Body of pancreas (tissue), 4 donors: ENCODE results near the gene USP48. TPM values are rescaled to one million over a fixed set of nuclear protein-coding genes. Genes with fewer than 3 reads are reported as not detected.

Experiments used
- ATAC-seq: fragments of 150-250 bp; one replicate; pipeline ENCODE4 v1.9.1; 2016
- DNase-seq, 4 donors: peaks; one replicate each; pipeline ENCODE4 v3.0.0-alpha.2; 2019
- H3K27ac ChIP-seq, 4 donors: fragments of 200-600 bp; sonication (generic); 1 replicate in 3 of 4; 2 replicates in 1 of 4; pipeline versions ENCODE4 v1.5.1 to v1.6.1; 2016 to 2019; ENCODE audit warnings: mild to moderate bottlenecking in 1 of 4, mixed read lengths in 1 of 4, moderate library complexity in 1 of 4
- H3K27me3 ChIP-seq, 2 donors: fragments of 200-600 bp; sonication (generic); one replicate each; pipeline ENCODE4 v1.6.0; 2016; ENCODE audit warnings: mild to moderate bottlenecking in 1 of 2
- H3K36me3 ChIP-seq, 2 donors: fragments of 200-600 bp; sonication (generic); replicated peaks in 1 of 2; 2 replicates each; pipeline ENCODE4 v1.5.1; 2016; ENCODE audit warnings: low read depth in 2 of 2; ENCODE audit not compliant: insufficient read depth in 1 of 2
- H3K4me1 ChIP-seq: fragments of 200-600 bp; sonication (generic); one replicate; pipeline ENCODE4 v1.6.0; 2016
- H3K4me3 ChIP-seq, 2 donors: fragments of 200-600 bp; sonication (generic); 1 replicate in 1 of 2; 2 replicates in 1 of 2; pipeline ENCODE4 v1.5.1; 2016 to 2019
- H3K9me3 ChIP-seq, 3 donors: fragments of 200-600 bp; sonication (generic); 1 replicate in 2 of 3; 2 replicates in 1 of 3; pipeline ENCODE4 v1.5.1; 2016
- CTCF ChIP-seq, 7 experiments: fragments of 450-650 bp in 4 of 7; fragments of 200-600 bp in 3 of 7; sonication (generic) in 3 of 7; IDR thresholded peaks; one replicate each; pipeline ENCODE4 v1.5.1; 2016 to 2019; ENCODE audit warnings: antibody characterized with exemption in 7 of 7
- POLR2A ChIP-seq, 3 donors: fragments of 450-650 bp; IDR thresholded peaks; one replicate each; pipeline ENCODE4 v1.6.1; 2016; ENCODE audit warnings: antibody characterized with exemption in 3 of 3, mild to moderate bottlenecking in 2 of 3
- WGBS, 2 donors: methylation state at CpG; one replicate each; pipeline ENCODE4 v1.1.5; 2017; 5-methylcytosine and 5-hydroxymethylcytosine counted together
- intact Hi-C: fragments of 100-400 bp; cut with DNase I; formaldehyde crosslinking; loops from one replicate; pipeline ENCODE4 v1.15.1; 2023
- total RNA-seq, 2 donors: library from RNA; depleted of rRNA; stranded (reverse); fragments of >200 nt; gene quantifications; one replicate each; pipeline ENCODE4 v1.1.0, GENCODE V29; 2016

Gene USP48
- total RNA-seq, 2 donors from 2014 or later = 25.4 to 72.9 TPM

- no peaks in the 10 kb centered on the region for H3K9me3 ChIP-seq
- peaks cover 0 to 9% of the 10 kb centered on the region in 2 donors for H3K36me3 ChIP-seq
- no peaks in the 10 kb centered on the region for H3K27me3 ChIP-seq
- intact Hi-C loops = no loop called here
- no peak for DNase-seq
- no peak for ATAC-seq
- no peak overlapping the region for H3K4me3 ChIP-seq
- 78 to 81% methylated on average over 3 of the region's 3 CpGs for WGBS, 2 donors
- TF ChIP-seq POLR2A (IDR thresholded peaks at IDR 0.05) (no peak), CTCF (IDR thresholded peaks at IDR 0.05) (no peak)
- no peak overlapping the region for H3K27ac ChIP-seq
- H3K4me1 ChIP-seq = no peaks in the 10 kb centered on the region
Observed at GRCh38 chr1:21749109-21749508, 33.8 kb downstream of the USP48 start.

- no peaks in the 10 kb centered on the region for H3K27me3 ChIP-seq
- H3K36me3 ChIP-seq = peaks cover 0 to 5% of the 10 kb centered on the region in 2 donors
- H3K4me1 ChIP-seq = no peaks in the 10 kb centered on the region
- DNase-seq (no peak), ATAC-seq (no peak)
- TF ChIP-seq CTCF (IDR thresholded peaks at IDR 0.05) = no peak
- TF ChIP-seq POLR2A (IDR thresholded peaks at IDR 0.05) = no peak
- no peak overlapping the region for H3K27ac ChIP-seq
- WGBS, 2 donors = 91 to 96% methylated on average over 2 of the region's 2 CpGs
- no peak overlapping the region for H3K4me3 ChIP-seq
- intact Hi-C loops = no loop called here
- H3K9me3 ChIP-seq = no peaks in the 10 kb centered on the region
Observed at GRCh38 chr1:21743476-21743875, 39.5 kb downstream of the USP48 start.

- H3K4me3 ChIP-seq = no peak overlapping the region
- TF ChIP-seq POLR2A (IDR thresholded peaks at IDR 0.05) (no peak), CTCF (IDR thresholded peaks at IDR 0.05) (no peak)
- H3K36me3 ChIP-seq = peaks cover 0 to 2% of the 10 kb centered on the region in 2 donors
- no peak for DNase-seq
- ATAC-seq = no peak
- no peaks in the 10 kb centered on the region for H3K4me1 ChIP-seq
- 96 to 100% methylated on average over 2 of the region's 2 CpGs for WGBS, 2 donors
- H3K27ac ChIP-seq = no peak overlapping the region
- intact Hi-C loops = no loop called here
- H3K27me3 ChIP-seq = no peaks in the 10 kb centered on the region
- H3K9me3 ChIP-seq = no peaks in the 10 kb centered on the region
Observed at GRCh38 chr1:21742578-21742977, 40.4 kb downstream of the USP48 start.

DNA sequence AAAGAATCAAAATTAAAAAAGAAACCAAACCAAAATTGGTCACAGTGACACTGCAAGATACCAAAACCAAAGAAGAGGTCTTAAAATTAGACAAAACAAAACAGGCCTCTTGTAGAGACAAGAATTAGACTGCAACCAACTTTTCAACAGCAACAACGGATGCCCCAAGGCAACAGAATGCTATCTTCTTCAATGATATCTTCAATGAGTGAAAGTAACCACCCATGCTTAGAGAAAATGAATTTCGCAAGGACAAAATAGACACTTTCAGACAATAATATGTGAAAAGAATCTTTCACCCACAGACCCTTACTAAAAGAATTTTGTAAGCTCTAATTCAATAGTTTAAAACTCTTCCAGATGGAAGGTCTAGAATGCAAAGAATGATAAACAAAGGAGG lies 41.7 kb downstream of the USP48 start:
- Histone ChIP-seq H3K4me1 (peaks cover 4% of the 10 kb centered on the region), H3K4me3 (no peak overlapping the region), H3K36me3 (peaks cover 0 to 2% of the 10 kb centered on the region in 2 donors), H3K9me3 (no peaks in the 10 kb centered on the region), H3K27me3 (no peaks in the 10 kb centered on the region), H3K27ac (no peak overlapping the region)
- DNase-seq (no peak), ATAC-seq (no peak)
- WGBS, 2 donors = 91 to 96% methylated on average over 2 of the region's 2 CpGs
- no peak for TF ChIP-seq POLR2A (IDR thresholded peaks at IDR 0.05)
- TF ChIP-seq CTCF (IDR thresholded peaks at IDR 0.05) = no peak
- intact Hi-C loops = no loop called here

- no peak for DNase-seq
- 26 to 31% methylated on average over 9 of the region's 9 CpGs for WGBS, 2 donors
- peaks cover 0 to 15% of the 10 kb centered on the region in 2 donors for H3K36me3 ChIP-seq
- H3K27me3 ChIP-seq = no peaks in the 10 kb centered on the region
- peak overlapping the region in 1 of 4 donors; percentile 48 for H3K27ac ChIP-seq
- intact Hi-C loops = no loop called here
- H3K9me3 ChIP-seq = no peaks in the 10 kb centered on the region
- peaks cover 4% of the 10 kb centered on the region for H3K4me1 ChIP-seq
- ATAC-seq = no peak
- H3K4me3 ChIP-seq = no peak overlapping the region
- no peak for TF ChIP-seq CTCF (IDR thresholded peaks at IDR 0.05)
- no peak for TF ChIP-seq POLR2A (IDR thresholded peaks at IDR 0.05)
Observed at GRCh38 chr1:21736876-21737275, 46.1 kb downstream of the USP48 start.
